ENCODE data around the gene TPD52L1. TPM values are rescaled to one million over a fixed set of nuclear protein-coding genes. Genes with fewer than 3 reads are reported as not detected.

Gene TPD52L1
- total RNA-seq (not detected), polyA plus RNA-seq (under 1 TPM; 0.40 to 0.76 (median 0.53) TPM)

GRCh38 chr6:125153391-125154117, at the start of gene TPD52L1:
Gene TPD52L1 (plus strand): TSS chr6:125153773. CDS start chr6:125153952, 179 bp downstream.
- Mint-ChIP-seq H3K36me3 (no peaks in the 10 kb centered on the region), H3K4me3 (peak within 1 kb of the TSS in 3 of 4 donors; percentile 70 to 74 (median 74)), H3K27me3 (peaks cover 39% of the 10 kb centered on the region), H3K4me1 (peaks cover 0 to 12% (median 2%) of the 10 kb centered on the region in 4 donors), H3K27ac (no peak within 1 kb of the TSS), H3K9me3 (peaks cover 0 to 3% (median 0%) of the 10 kb centered on the region in 7 donors)
- Histone ChIP-seq H3K4me1 (ENCODE audit: control insufficient read depth, insufficient read depth, low read length, poor library complexity, severe bottlenecking) (peaks cover 8% of the 10 kb centered on the region), H3K27ac (ENCODE audit: insufficient read depth, low read length, poor library complexity, severe bottlenecking) (no peak within 1 kb of the TSS), H3K27me3 (ENCODE audit: control insufficient read depth, insufficient read depth, low read length) (peaks cover 14% of the 10 kb centered on the region), H3K4me3 (ENCODE audit: low read depth, low read length) (no peak within 1 kb of the TSS), H3K9me3 (ENCODE audit: control insufficient read depth in 2 of 2, low read length in 2 of 2) (no peaks in the 10 kb centered on the region), H3K36me3 (ENCODE audit: control insufficient read depth, insufficient read depth, low read length) (no peaks in the 10 kb centered on the region)
- DNase-seq (peak; percentile 7 to 66 (median 22)), ATAC-seq (ENCODE audit: low read depth in 2 of 2) (peak; percentile 68 to 72)

GRCh38 chr6:125104425-125104824, 49.1 kb upstream of the TPD52L1 start:
- no peak overlapping the region for H3K4me3 ChIP-seq (ENCODE audit: low read depth, low read length)
- H3K4me1 ChIP-seq (ENCODE audit: control insufficient read depth, insufficient read depth, low read length, poor library complexity, severe bottlenecking): no peaks in the 10 kb centered on the region
- no peak overlapping the region for H3K27ac ChIP-seq (ENCODE audit: insufficient read depth, low read length, poor library complexity, severe bottlenecking)
- H3K4me3 Mint-ChIP-seq: no peak overlapping the region
- H3K27me3 ChIP-seq (ENCODE audit: control insufficient read depth, insufficient read depth, low read length): no peaks in the 10 kb centered on the region
- H3K27me3 Mint-ChIP-seq: peaks cover 14% of the 10 kb centered on the region
- H3K9me3 ChIP-seq (ENCODE audit: control insufficient read depth in 2 of 2, low read length in 2 of 2): no peaks in the 10 kb centered on the region
- no peak for DNase-seq
- H3K27ac Mint-ChIP-seq: no peak overlapping the region
- no peaks in the 10 kb centered on the region for H3K4me1 Mint-ChIP-seq
- peaks cover 0 to 6% (median 3%) of the 10 kb centered on the region in 7 donors for H3K9me3 Mint-ChIP-seq
- H3K36me3 Mint-ChIP-seq: no peaks in the 10 kb centered on the region
- no peaks in the 10 kb centered on the region for H3K36me3 ChIP-seq (ENCODE audit: control insufficient read depth, insufficient read depth, low read length)
- ATAC-seq (ENCODE audit: low read depth in 2 of 2): no peak

- no peaks in the 10 kb centered on the region for H3K36me3 Mint-ChIP-seq
- Histone ChIP-seq H3K27me3 (ENCODE audit: control insufficient read depth, insufficient read depth, low read length) (no peaks in the 10 kb centered on the region), H3K4me3 (ENCODE audit: low read depth, low read length) (no peak overlapping the region), H3K36me3 (ENCODE audit: control insufficient read depth, insufficient read depth, low read length) (no peaks in the 10 kb centered on the region), H3K9me3 (ENCODE audit: control insufficient read depth in 2 of 2, low read length in 2 of 2) (peaks cover 12 to 19% of the 10 kb centered on the region in 2 experiments), H3K27ac (ENCODE audit: insufficient read depth, low read length, poor library complexity, severe bottlenecking) (no peak overlapping the region), H3K4me1 (ENCODE audit: control insufficient read depth, insufficient read depth, low read length, poor library complexity, severe bottlenecking) (no peaks in the 10 kb centered on the region)
- H3K4me1 Mint-ChIP-seq: no peaks in the 10 kb centered on the region
- no peak overlapping the region for H3K4me3 Mint-ChIP-seq
- no peak overlapping the region for H3K27ac Mint-ChIP-seq
- no peak for DNase-seq
- H3K9me3 Mint-ChIP-seq: peaks cover 1 to 23% (median 8%) of the 10 kb centered on the region in 7 donors
- no peaks in the 10 kb centered on the region for H3K27me3 Mint-ChIP-seq
- no peak for ATAC-seq (ENCODE audit: low read depth in 2 of 2)
These were observed 46.5 kb upstream of the TPD52L1 start for GRCh38 chr6:125107048-125107447.

GRCh38 chr6:125107896-125108295, 45.7 kb upstream of the TPD52L1 start:
- peaks cover 0 to 29% (median 12%) of the 10 kb centered on the region in 7 donors for H3K9me3 Mint-ChIP-seq
- no peaks in the 10 kb centered on the region for H3K36me3 Mint-ChIP-seq
- H3K4me3 ChIP-seq (ENCODE audit: low read depth, low read length): no peak overlapping the region
- no peaks in the 10 kb centered on the region for H3K36me3 ChIP-seq (ENCODE audit: control insufficient read depth, insufficient read depth, low read length)
- ATAC-seq (ENCODE audit: low read depth in 2 of 2): no peak
- H3K27ac Mint-ChIP-seq: no peak overlapping the region
- no peaks in the 10 kb centered on the region for H3K27me3 Mint-ChIP-seq
- no peak overlapping the region for H3K27ac ChIP-seq (ENCODE audit: insufficient read depth, low read length, poor library complexity, severe bottlenecking)
- no peaks in the 10 kb centered on the region for H3K27me3 ChIP-seq (ENCODE audit: control insufficient read depth, insufficient read depth, low read length)
- no peak overlapping the region for H3K4me3 Mint-ChIP-seq
- no peaks in the 10 kb centered on the region for H3K4me1 ChIP-seq (ENCODE audit: control insufficient read depth, insufficient read depth, low read length, poor library complexity, severe bottlenecking)
- peaks cover 0 to 1% (median 0%) of the 10 kb centered on the region in 4 donors for H3K4me1 Mint-ChIP-seq
- DNase-seq: no peak
- peaks cover 12 to 25% of the 10 kb centered on the region in 2 experiments for H3K9me3 ChIP-seq (ENCODE audit: control insufficient read depth in 2 of 2, low read length in 2 of 2)

- H3K4me1 ChIP-seq (ENCODE audit: control insufficient read depth, insufficient read depth, low read length, poor library complexity, severe bottlenecking): no peaks in the 10 kb centered on the region
- H3K4me1 Mint-ChIP-seq: peaks cover 0 to 1% (median 0%) of the 10 kb centered on the region in 4 donors
- H3K27ac Mint-ChIP-seq: peak overlapping the region in 1 of 3 donors; percentile 12
- no peak overlapping the region for H3K27ac ChIP-seq (ENCODE audit: insufficient read depth, low read length, poor library complexity, severe bottlenecking)
- ATAC-seq (ENCODE audit: low read depth in 2 of 2): no peak
- no peaks in the 10 kb centered on the region for H3K36me3 ChIP-seq (ENCODE audit: control insufficient read depth, insufficient read depth, low read length)
- no peaks in the 10 kb centered on the region for H3K36me3 Mint-ChIP-seq
- H3K27me3 Mint-ChIP-seq: no peaks in the 10 kb centered on the region
- H3K4me3 Mint-ChIP-seq: no peak overlapping the region
- H3K9me3 ChIP-seq (ENCODE audit: control insufficient read depth in 2 of 2, low read length in 2 of 2): peaks cover 12 to 25% of the 10 kb centered on the region in 2 experiments
- no peak for DNase-seq
- H3K27me3 ChIP-seq (ENCODE audit: control insufficient read depth, insufficient read depth, low read length): no peaks in the 10 kb centered on the region
- H3K9me3 Mint-ChIP-seq: peaks cover 0 to 29% (median 12%) of the 10 kb centered on the region in 7 donors
- H3K4me3 ChIP-seq (ENCODE audit: low read depth, low read length): no peak overlapping the region
These were observed 43.5 kb upstream of the TPD52L1 start for GRCh38 chr6:125110056-125110455.

GRCh38 chr6:125111219-125111983, 42.2 kb upstream of the TPD52L1 start:
- Mint-ChIP-seq H3K4me3 (no peak overlapping the region), H3K27me3 (no peaks in the 10 kb centered on the region), H3K27ac (no peak overlapping the region), H3K9me3 (peaks cover 0 to 29% (median 12%) of the 10 kb centered on the region in 7 donors), H3K4me1 (peaks cover 0 to 1% (median 0%) of the 10 kb centered on the region in 4 donors), H3K36me3 (no peaks in the 10 kb centered on the region)
- H3K27ac ChIP-seq (ENCODE audit: insufficient read depth, low read length, poor library complexity, severe bottlenecking): no peak overlapping the region
- no peak for DNase-seq
- H3K27me3 ChIP-seq (ENCODE audit: control insufficient read depth, insufficient read depth, low read length): no peaks in the 10 kb centered on the region
- peaks cover 12 to 25% of the 10 kb centered on the region in 2 experiments for H3K9me3 ChIP-seq (ENCODE audit: control insufficient read depth in 2 of 2, low read length in 2 of 2)
- no peaks in the 10 kb centered on the region for H3K36me3 ChIP-seq (ENCODE audit: control insufficient read depth, insufficient read depth, low read length)
- H3K4me1 ChIP-seq (ENCODE audit: control insufficient read depth, insufficient read depth, low read length, poor library complexity, severe bottlenecking): no peaks in the 10 kb centered on the region
- ATAC-seq (ENCODE audit: low read depth in 2 of 2): no peak
- no peak overlapping the region for H3K4me3 ChIP-seq (ENCODE audit: low read depth, low read length)

GRCh38 chr6:125112934-125113333, 40.6 kb upstream of the TPD52L1 start:
- no peak overlapping the region for H3K27ac Mint-ChIP-seq
- Histone ChIP-seq H3K27ac (ENCODE audit: insufficient read depth, low read length, poor library complexity, severe bottlenecking) (no peak overlapping the region), H3K9me3 (ENCODE audit: control insufficient read depth in 2 of 2, low read length in 2 of 2) (peaks cover 12 to 25% of the 10 kb centered on the region in 2 experiments), H3K4me1 (ENCODE audit: control insufficient read depth, insufficient read depth, low read length, poor library complexity, severe bottlenecking) (no peaks in the 10 kb centered on the region), H3K36me3 (ENCODE audit: control insufficient read depth, insufficient read depth, low read length) (no peaks in the 10 kb centered on the region), H3K27me3 (ENCODE audit: control insufficient read depth, insufficient read depth, low read length) (no peaks in the 10 kb centered on the region), H3K4me3 (ENCODE audit: low read depth, low read length) (no peak overlapping the region)
- DNase-seq (no peak), ATAC-seq (ENCODE audit: low read depth in 2 of 2) (no peak)
- peaks cover 0 to 26% (median 12%) of the 10 kb centered on the region in 7 donors for H3K9me3 Mint-ChIP-seq
- H3K27me3 Mint-ChIP-seq: no peaks in the 10 kb centered on the region
- H3K36me3 Mint-ChIP-seq: no peaks in the 10 kb centered on the region
- peaks cover 0 to 1% (median 0%) of the 10 kb centered on the region in 4 donors for H3K4me1 Mint-ChIP-seq
- no peak overlapping the region for H3K4me3 Mint-ChIP-seq
